ENCODE results near the gene CDH8. TPM values are rescaled to one million over a fixed set of nuclear protein-coding genes. Genes with fewer than 3 reads are reported as not detected.

The CDH8 gene
- total and polyA plus RNA-seq, 2 of the 4 experiments (the other 2 are of a cell fraction) = not detected

DNA sequence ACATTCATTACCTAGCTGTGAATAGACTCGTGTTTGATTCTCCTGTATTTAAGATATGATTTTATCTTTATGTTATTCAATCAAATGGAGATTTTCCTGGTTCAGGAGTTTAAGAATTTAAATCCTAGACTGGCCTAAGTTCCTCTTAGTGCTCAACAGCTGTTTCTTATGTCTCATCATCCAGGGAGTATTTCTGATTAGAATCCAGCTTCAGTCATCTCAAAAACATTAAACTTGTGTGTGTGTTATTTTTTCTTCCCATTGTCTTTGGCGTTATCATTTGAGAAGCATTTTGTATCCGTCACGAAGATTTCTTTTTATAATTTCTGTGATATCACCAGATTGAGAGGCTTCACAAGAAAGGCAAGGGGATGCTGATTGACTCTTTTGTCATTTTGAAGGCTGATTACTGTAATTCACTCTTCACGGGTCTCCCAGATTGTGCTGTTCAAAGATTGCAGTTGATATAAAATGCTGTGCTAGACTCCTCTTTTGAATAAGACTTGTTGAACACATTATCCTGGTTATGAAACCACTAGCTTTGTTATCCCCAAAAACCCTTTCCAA, 204.8 kb downstream of the CDH8 start:
- no peak overlapping the region for H3K4me2 ChIP-seq (ENCODE audit: low read depth, low read length)
- POLR2A ChIA-PET (ENCODE audit: unreplicated experiment) = no interaction called here
- ATAC-seq (ENCODE audit: low read depth) (no peak), DNase-seq (no peak)
- CTCF ChIA-PET = no interaction called here
- no peak overlapping the region for H3K14ac ChIP-seq (replicated peaks; ENCODE audit: low read depth, low read length)
- intact Hi-C loops (cut with micrococcal nuclease) (no loop called here), in situ Hi-C loops (cut with MboI; ENCODE audit: low sequenced_read_pairs) (no loop called here), dilution Hi-C loops (cut with HindIII; ENCODE audit: low sequenced_read_pairs, unreplicated experiment) (no loop called here)
- BruUV-seq (replicated peaks) = no TSS peak
- H3K4me1 ChIP-seq (ENCODE audit: control insufficient read depth, insufficient read depth, low read length) = no peaks in the 10 kb centered on the region
- H3K4ac ChIP-seq (ENCODE audit: low read depth, low read length) = no peak overlapping the region
- no peak overlapping the region for H4K8ac ChIP-seq (ENCODE audit: low read depth in 2 of 2, low read length in 2 of 2)
- no peak overlapping the region for H3K4me3 ChIP-seq (ENCODE audit: insufficient read depth, low read depth, low read length)
- H3K18ac ChIP-seq (ENCODE audit: low read depth, low read length) = no peak overlapping the region
- no peaks in the 10 kb centered on the region for H3K27me3 ChIP-seq (ENCODE audit: control insufficient read depth, insufficient read depth, low read length)
- H2AK5ac ChIP-seq (ENCODE audit: low read depth, low read length) = no peak overlapping the region
- H3K9me3 ChIP-seq (ENCODE audit: control insufficient read depth, insufficient read depth, low read length) = no peaks in the 10 kb centered on the region; the same call in 1 of the 2 replicates
- H2BK5ac ChIP-seq (ENCODE audit: low read depth, low read length, poor library complexity, severe bottlenecking) = no peak overlapping the region
- no peaks in the 10 kb centered on the region for H4K20me1 ChIP-seq (ENCODE audit: insufficient read depth, low read length)
- H3K9ac ChIP-seq (ENCODE audit: low read depth, low read length) = no peak overlapping the region
- no peak overlapping the region for H2AFZ ChIP-seq (replicated peaks; ENCODE audit: low read length, poor library complexity)
- no peak overlapping the region for H4K5ac ChIP-seq (ENCODE audit: low read depth, low read length)
- no peak overlapping the region for H2BK15ac ChIP-seq (ENCODE audit: low read depth, low read length)
- H3K56ac ChIP-seq (ENCODE audit: extremely low read depth, insufficient read depth, low read length) = no peak overlapping the region
- no CpG with 5 or more reads among the region's 5 CpGs for WGBS, 2 experiments (ENCODE audit: extremely low coverage in 2 of 2, insufficient read length in 1 of 2)
- no peak overlapping the region for H2BK120ac ChIP-seq (ENCODE audit: low read depth, low read length)
- TF ChIP-seq, protein P1, sequence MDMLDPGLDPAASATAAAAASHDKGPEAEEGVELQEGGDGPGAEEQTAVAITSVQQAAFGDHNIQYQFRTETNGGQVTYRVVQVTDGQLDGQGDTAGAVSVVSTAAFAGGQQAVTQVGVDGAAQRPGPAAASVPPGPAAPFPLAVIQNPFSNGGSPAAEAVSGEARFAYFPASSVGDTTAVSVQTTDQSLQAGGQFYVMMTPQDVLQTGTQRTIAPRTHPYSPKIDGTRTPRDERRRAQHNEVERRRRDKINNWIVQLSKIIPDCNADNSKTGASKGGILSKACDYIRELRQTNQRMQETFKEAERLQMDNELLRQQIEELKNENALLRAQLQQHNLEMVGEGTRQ (IDR thresholded peaks at IDR 0.05; ENCODE audit: low read depth, low read length) = no peak
- TF ChIP-seq MAZ (IDR thresholded peaks at IDR 0.05; ENCODE audit: borderline replicate concordance, low read depth, low read length) (no peak), RFX5 (IDR thresholded peaks at IDR 0.05; ENCODE audit: low read depth, low read length) (no peak), CEBPB (IDR thresholded peaks at IDR 0.05; ENCODE audit: low read depth, low read length) (no peak), RCOR1 (IDR thresholded peaks at IDR 0.05; ENCODE audit: insufficient replicate concordance, low read length) (no peak), NFE2L2 (IDR thresholded peaks at IDR 0.05; ENCODE audit: low read depth, low read length) (no peak), BHLHE40 (IDR thresholded peaks at IDR 0.05; ENCODE audit: low read depth, low read length) (no peak), SMC3 (IDR thresholded peaks at IDR 0.05; ENCODE audit: low read depth, low read length) (no peak), POLR2A (IDR thresholded peaks at IDR 0.05; ENCODE audit: low read depth, low read length) (no peak), CHD1 (IDR thresholded peaks at IDR 0.05; ENCODE audit: low read depth, low read length) (no peak), MAFK (IDR thresholded peaks at IDR 0.05; ENCODE audit: low read depth, low read length) (no peak), MXI1 (IDR thresholded peaks at IDR 0.05; ENCODE audit: borderline replicate concordance, low read depth, low read length) (no peak), FOS (IDR thresholded peaks at IDR 0.05; ENCODE audit: low read depth, low read length) (no peak), CTCF (conservative IDR thresholded peaks at IDR 0.05; ENCODE audit: low read depth, low read length) (no peak), ELK1 (IDR thresholded peaks at IDR 0.05; ENCODE audit: borderline replicate concordance, low read depth, low read length) (no peak), RAD21 (IDR thresholded peaks at IDR 0.05; ENCODE audit: low read length) (no peak)
- H3K36me3 ChIP-seq (ENCODE audit: control insufficient read depth, insufficient read depth, low read length) = no peaks in the 10 kb centered on the region
- no peaks in the 10 kb centered on the region for H3K79me1 ChIP-seq (ENCODE audit: low read depth in 1 of 2, low read length in 2 of 2)
- no peak overlapping the region for H3K27ac ChIP-seq (ENCODE audit: insufficient read depth, low read length)
- no peak overlapping the region for H2AK9ac ChIP-seq (replicated peaks; ENCODE audit: low read depth, low read length, poor library complexity)
- H2BK20ac ChIP-seq (ENCODE audit: low read depth, low read length) = no peak overlapping the region
- no peaks in the 10 kb centered on the region for H3K9me1 ChIP-seq (ENCODE audit: insufficient read depth, low read length)
- H4K91ac ChIP-seq (ENCODE audit: insufficient read depth, low read depth, low read length) = no peak overlapping the region
- H3K23ac ChIP-seq (ENCODE audit: low read depth, low read length) = no peak overlapping the region
